Renal pelvis (tissue), 4 donors: ENCODE measurements around the gene KLHL26. TPM values are rescaled to one million over a fixed set of nuclear protein-coding genes. Genes with fewer than 3 reads are reported as not detected.
"Not testable (repeated sequence)": the region's sequence is repeated elsewhere in the genome, so short reads cannot be mapped to it uniquely, and the experiment has no call there.

Source experiments
- DNase-seq: peaks from one replicate; pipeline ENCODE4 v3.0.0-alpha.2; 2013
- polyA plus RNA-seq, 3 donors: library from polyadenylated mRNA; unstranded; fragments of 120-200 nt; gene quantifications; one replicate each; pipeline ENCODE4 v1.2.1, GENCODE V29; 2013; ENCODE audit not compliant: insufficient read length in 3 of 3

Gene KLHL26
- polyA plus RNA-seq, 3 donors = 7.6 to 11.0 (median 8.7) TPM

GRCh38 chr19:18677156-18677555 is 40.3 kb downstream of the KLHL26 start:
- no peak for DNase-seq

- not testable (repeated sequence) for DNase-seq
Observed at GRCh38 chr19:18680148-18680547, 43.3 kb downstream of the KLHL26 start.

- no peak for DNase-seq
Observed at GRCh38 chr19:18682807-18683108, 45.9 kb downstream of the KLHL26 start.

GRCh38 chr19:18683109-18683957 is 46.5 kb downstream of the KLHL26 start, which contains the start of gene CRTC1:
Gene CRTC1, plus strand, starts transcription at chr19:18683680. Its CDS starts 23 bp downstream, at chr19:18683703.
- peak; percentile 84 for DNase-seq

GRCh38 chr19:18683958-18684641 is 47.3 kb downstream of the KLHL26 start:
- DNase-seq = no peak

- no peak for DNase-seq
Observed at GRCh38 chr19:18684642-18684993, 47.8 kb downstream of the KLHL26 start.

- DNase-seq = no peak
Observed at GRCh38 chr19:18685597-18686190, 48.9 kb downstream of the KLHL26 start.

GRCh38 chr19:18687740-18688465 is 51.1 kb downstream of the KLHL26 start:
- no peak for DNase-seq

- DNase-seq = no peak
Observed at GRCh38 chr19:18696023-18696422, 59.2 kb downstream of the KLHL26 start.

- DNase-seq = no peak
Observed at GRCh38 chr19:18697680-18698079, 60.9 kb downstream of the KLHL26 start.

- no peak for DNase-seq
Observed at GRCh38 chr19:18698321-18699167, 61.7 kb downstream of the KLHL26 start.

- no peak for DNase-seq
Observed at GRCh38 chr19:18699403-18700054, 62.7 kb downstream of the KLHL26 start.

- DNase-seq = peak; percentile 57
Observed at GRCh38 chr19:18700501-18701249, 63.8 kb downstream of the KLHL26 start.

GRCh38 chr19:18701250-18701608 is 64.4 kb downstream of the KLHL26 start:
- no peak for DNase-seq

- DNase-seq = no peak
Observed at GRCh38 chr19:18704054-18704453, 67.2 kb downstream of the KLHL26 start.

GRCh38 chr19:18704971-18705370 is 68.1 kb downstream of the KLHL26 start:
- no peak for DNase-seq

- DNase-seq = no peak
Observed at GRCh38 chr19:18708452-18709231, 71.8 kb downstream of the KLHL26 start.

GRCh38 chr19:18709546-18709945 is 72.7 kb downstream of the KLHL26 start:
- DNase-seq = no peak

GRCh38 chr19:18710186-18710585 is 73.4 kb downstream of the KLHL26 start:
- no peak for DNase-seq
